Hematopoietic multipotent progenitor cell (in vitro differentiated cells): ENCODE measurements around the gene UBAC1. TPM values are rescaled to one million over a fixed set of nuclear protein-coding genes. Genes with fewer than 3 reads are reported as not detected.
"Not testable (repeated sequence)": the region's sequence is repeated elsewhere in the genome, so short reads cannot be mapped to it uniquely, and the experiment has no call there.

Experiments used
- DNase-seq, 3 donors: peaks; one replicate each; pipeline ENCODE4 v3.0.0-alpha.2; 2011 to 2015; ENCODE audit warnings: low read depth in 2 of 3, low spot score in 2 of 3
- total RNA-seq: library from RNA; depleted of rRNA; stranded (reverse); fragments of >200 nt; gene quantifications from one replicate; pipeline ENCODE4 v1.2.3, GENCODE V29; 2012

UBAC1 gene
- total RNA-seq, 1 donor: 31.5 TPM

GRCh38 chr9:135961811-135962695, 880 bp upstream of the UBAC1 start:
- no peak for DNase-seq

- no peak for DNase-seq
These were observed 529 bp downstream of the UBAC1 start for GRCh38 chr9:135960411-135961276.

GRCh38 chr9:135959814-135960213, 1.4 kb downstream of the UBAC1 start:
- DNase-seq: no peak

GRCh38 chr9:135958485-135958884, 2.7 kb downstream of the UBAC1 start:
- no peak for DNase-seq

- DNase-seq: no peak
These were observed 3.7 kb downstream of the UBAC1 start for GRCh38 chr9:135957431-135957830.

- no peak for DNase-seq
These were observed 4.4 kb downstream of the UBAC1 start for GRCh38 chr9:135956802-135957174.

GRCh38 chr9:135955934-135956801, 5.0 kb downstream of the UBAC1 start:
- DNase-seq: no peak

GRCh38 chr9:135952664-135953206, 8.4 kb downstream of the UBAC1 start:
- DNase-seq: no peak

GRCh38 chr9:135951889-135952663, 9.1 kb downstream of the UBAC1 start:
- DNase-seq: no peak

- not testable (repeated sequence) for DNase-seq
These were observed 9.9 kb downstream of the UBAC1 start for GRCh38 chr9:135951310-135951709.

- not testable (repeated sequence) for DNase-seq
These were observed 10.3 kb downstream of the UBAC1 start for GRCh38 chr9:135950841-135951240.

GRCh38 chr9:135950135-135950682, 11.0 kb downstream of the UBAC1 start:
- no peak for DNase-seq

- DNase-seq: no peak
These were observed 11.6 kb downstream of the UBAC1 start for GRCh38 chr9:135949501-135950134.

GRCh38 chr9:135948968-135949367, 12.2 kb downstream of the UBAC1 start:
- DNase-seq: no peak

- no peak for DNase-seq
These were observed 12.7 kb downstream of the UBAC1 start for GRCh38 chr9:135948446-135948845.

- no peak for DNase-seq
These were observed 13.6 kb downstream of the UBAC1 start for GRCh38 chr9:135947582-135947981.

- not testable (repeated sequence) for DNase-seq
These were observed 14.1 kb downstream of the UBAC1 start for GRCh38 chr9:135947105-135947504.

GRCh38 chr9:135946392-135946994, 14.7 kb downstream of the UBAC1 start:
- no peak for DNase-seq
